Measurements from ENCODE around the gene FLAD1. TPM values are rescaled to one million over a fixed set of nuclear protein-coding genes. Genes with fewer than 3 reads are reported as not detected.

The FLAD1 gene
- total RNA-seq, 1 donor from 2014 or later: 31.2 TPM

DNA sequence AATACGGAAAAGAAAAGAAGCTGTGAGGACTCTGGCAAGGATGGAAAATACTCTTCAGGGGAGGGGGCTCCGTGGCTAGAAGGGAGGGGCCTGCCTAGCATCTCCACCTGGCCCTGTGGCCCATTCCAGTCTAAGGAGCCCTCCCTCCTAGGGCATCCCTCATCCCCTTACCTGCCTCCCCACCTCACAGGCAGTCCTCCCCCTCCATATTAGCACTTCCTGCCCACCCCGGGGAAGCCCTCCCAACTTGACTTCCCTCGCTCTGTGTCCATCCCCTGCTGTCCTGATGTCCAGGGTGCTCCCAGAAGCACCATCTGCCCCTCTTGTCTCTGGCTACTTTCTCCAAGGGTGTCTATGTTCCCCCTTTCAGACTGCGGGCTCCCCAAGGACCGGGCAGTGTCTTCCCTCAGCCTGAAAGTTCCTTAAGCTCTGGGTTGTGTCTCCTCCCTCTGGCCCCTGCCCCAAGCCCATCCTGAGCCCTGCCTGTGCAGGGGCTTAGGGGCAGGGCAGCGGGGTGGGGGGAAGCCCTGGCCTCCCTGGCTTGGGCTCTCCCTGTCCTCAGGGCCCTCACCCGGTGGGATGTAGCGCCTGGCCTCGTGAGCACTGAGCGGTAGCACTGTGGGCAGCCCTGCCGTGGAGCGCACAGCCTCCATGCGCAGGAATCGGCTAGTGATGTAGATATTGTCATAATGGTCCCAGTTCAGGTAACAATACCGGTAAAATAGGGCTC lies 46.5 kb downstream of the FLAD1 start:
- Histone ChIP-seq H3K4me1 (no peaks in the 10 kb centered on the region), H3K27me3 (no peaks in the 10 kb centered on the region), H3K9me3 (no peaks in the 10 kb centered on the region), H3K36me3 (no peaks in the 10 kb centered on the region), H3K4me3 (no peak overlapping the region), H3K27ac (no peak overlapping the region)
- DNase-seq (ENCODE audit: low spot score in 2 of 2): no peak
- intact Hi-C loops (cut with DNase I): no loop called here
- TF ChIP-seq, protein P1, sequence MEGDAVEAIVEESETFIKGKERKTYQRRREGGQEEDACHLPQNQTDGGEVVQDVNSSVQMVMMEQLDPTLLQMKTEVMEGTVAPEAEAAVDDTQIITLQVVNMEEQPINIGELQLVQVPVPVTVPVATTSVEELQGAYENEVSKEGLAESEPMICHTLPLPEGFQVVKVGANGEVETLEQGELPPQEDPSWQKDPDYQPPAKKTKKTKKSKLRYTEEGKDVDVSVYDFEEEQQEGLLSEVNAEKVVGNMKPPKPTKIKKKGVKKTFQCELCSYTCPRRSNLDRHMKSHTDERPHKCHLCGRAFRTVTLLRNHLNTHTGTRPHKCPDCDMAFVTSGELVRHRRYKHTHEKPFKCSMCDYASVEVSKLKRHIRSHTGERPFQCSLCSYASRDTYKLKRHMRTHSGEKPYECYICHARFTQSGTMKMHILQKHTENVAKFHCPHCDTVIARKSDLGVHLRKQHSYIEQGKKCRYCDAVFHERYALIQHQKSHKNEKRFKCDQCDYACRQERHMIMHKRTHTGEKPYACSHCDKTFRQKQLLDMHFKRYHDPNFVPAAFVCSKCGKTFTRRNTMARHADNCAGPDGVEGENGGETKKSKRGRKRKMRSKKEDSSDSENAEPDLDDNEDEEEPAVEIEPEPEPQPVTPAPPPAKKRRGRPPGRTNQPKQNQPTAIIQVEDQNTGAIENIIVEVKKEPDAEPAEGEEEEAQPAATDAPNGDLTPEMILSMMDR (IDR thresholded peaks at IDR 0.05): no peak

DNA sequence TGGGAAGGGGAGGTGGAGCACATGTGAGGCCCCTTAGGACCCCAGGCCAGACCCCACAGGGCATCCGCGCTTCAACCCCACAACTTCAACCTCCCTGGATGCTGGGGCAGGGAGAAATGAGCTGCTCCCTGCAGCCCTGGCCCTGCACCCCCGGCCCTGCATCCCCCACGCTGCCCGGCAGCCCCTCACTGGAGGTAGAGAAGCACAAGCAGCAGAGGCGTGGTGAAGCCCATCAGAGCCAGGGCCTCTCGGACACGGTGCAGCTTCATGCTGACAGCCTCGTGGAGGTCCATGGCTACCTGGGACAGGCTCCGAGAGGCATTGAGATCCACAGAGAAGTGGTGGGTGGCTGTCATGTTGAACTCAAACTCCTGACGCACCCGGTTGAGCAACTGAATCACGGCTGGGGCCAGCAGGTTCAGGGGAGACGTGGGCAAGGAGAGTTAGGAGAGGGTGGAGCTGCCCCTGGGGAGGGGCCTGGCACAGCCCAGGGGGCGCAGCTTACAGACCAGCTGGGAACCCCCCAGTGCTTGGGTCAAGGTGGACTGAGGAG lies 47.2 kb downstream of the FLAD1 start:
- Histone ChIP-seq H3K27me3 (no peaks in the 10 kb centered on the region), H3K4me1 (no peaks in the 10 kb centered on the region), H3K9me3 (no peaks in the 10 kb centered on the region), H3K27ac (no peak overlapping the region), H3K4me3 (no peak overlapping the region), H3K36me3 (no peaks in the 10 kb centered on the region)
- DNase-seq (ENCODE audit: low spot score in 2 of 2): no peak
- intact Hi-C loops (cut with DNase I): no loop called here
- TF ChIP-seq, protein P1 (IDR thresholded peaks at IDR 0.05): no peak

DNA sequence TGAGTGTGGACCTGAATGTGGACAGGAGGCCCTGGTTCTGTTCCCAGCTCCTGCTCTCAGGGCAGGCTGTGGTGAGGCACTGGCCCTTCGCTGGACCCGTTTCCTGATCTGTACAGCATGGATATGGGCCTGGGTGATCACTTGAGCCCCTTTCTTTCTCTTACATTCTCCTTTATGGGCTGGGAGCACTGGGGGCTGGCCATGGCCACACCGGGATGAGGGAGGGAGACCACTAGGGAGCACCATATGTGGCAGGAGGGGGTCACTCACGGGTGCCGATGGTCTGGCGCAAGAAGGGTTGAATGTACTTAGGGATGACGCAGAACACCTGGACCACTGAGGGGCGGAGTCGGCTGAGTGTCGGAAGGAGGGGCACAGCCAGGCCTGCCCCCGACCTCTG lies 47.8 kb downstream of the FLAD1 start:
- no peak for DNase-seq (ENCODE audit: low spot score in 2 of 2)
- Histone ChIP-seq H3K4me3 (no peak overlapping the region), H3K9me3 (no peaks in the 10 kb centered on the region), H3K4me1 (no peaks in the 10 kb centered on the region), H3K27ac (no peak overlapping the region), H3K27me3 (no peaks in the 10 kb centered on the region), H3K36me3 (no peaks in the 10 kb centered on the region)
- TF ChIP-seq, protein P1 (IDR thresholded peaks at IDR 0.05): no peak
- intact Hi-C loops (cut with DNase I): no loop called here

DNA sequence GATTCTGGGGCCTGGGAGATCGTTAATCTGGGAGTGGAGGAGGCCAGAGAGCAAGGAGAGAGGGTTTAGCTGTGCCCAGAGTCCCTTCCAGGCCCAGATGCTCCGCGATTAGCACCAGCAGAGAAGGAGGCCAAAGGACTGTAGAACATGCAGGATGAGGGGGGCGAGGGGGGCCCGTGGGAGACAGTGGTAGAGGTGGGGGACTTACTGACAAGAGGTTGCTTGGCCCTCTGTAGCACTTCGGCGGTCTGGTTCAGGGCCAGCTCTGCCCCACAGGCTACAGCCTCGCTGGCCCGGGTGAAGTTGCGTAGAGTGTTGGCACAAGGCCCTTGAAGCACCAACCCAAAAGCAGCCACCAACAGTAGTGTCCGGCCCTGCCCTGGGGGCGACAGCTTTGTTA lies 49.7 kb downstream of the FLAD1 start:
- Histone ChIP-seq H3K27ac (no peak overlapping the region), H3K4me3 (no peak overlapping the region), H3K36me3 (no peaks in the 10 kb centered on the region), H3K27me3 (no peaks in the 10 kb centered on the region), H3K9me3 (no peaks in the 10 kb centered on the region), H3K4me1 (no peaks in the 10 kb centered on the region)
- intact Hi-C loops (cut with DNase I): no loop called here
- TF ChIP-seq, protein P1 (IDR thresholded peaks at IDR 0.05): no peak
- DNase-seq (ENCODE audit: low spot score in 2 of 2): no peak

DNA sequence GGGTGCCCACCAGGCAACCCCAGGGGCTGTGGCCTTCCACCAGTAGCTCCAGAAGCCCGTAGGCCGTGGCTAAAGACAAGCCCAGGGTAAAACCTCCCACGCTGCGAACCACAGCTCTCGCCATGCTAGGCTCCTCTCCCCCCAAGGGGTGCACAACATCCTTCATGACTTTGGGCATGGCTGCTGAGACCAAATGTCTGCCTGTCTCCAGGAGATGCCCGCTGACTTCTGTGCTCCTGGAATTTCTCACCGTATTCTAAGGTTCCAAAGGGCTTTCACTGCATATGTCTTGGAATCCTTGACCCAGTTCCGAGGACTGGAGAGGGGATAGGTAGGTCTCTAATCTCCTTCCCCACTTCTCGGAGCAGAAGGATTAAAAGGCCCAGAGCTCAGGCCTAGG lies 50.4 kb downstream of the FLAD1 start, which contains the start of the genes DCST1 and DCST2:
Gene DCST1, plus strand, starts transcription at position 301 of the 400 bp plus-strand sequence. CDS start 213 bp downstream, outside the sequence.
Gene DCST2, minus strand, starts transcription at position 258 of the 400 bp plus-strand sequence. Its CDS starts 80 bp downstream, at position 178.
- Histone ChIP-seq H3K36me3 (no peaks in the 10 kb centered on the region), H3K27me3 (no peaks in the 10 kb centered on the region), H3K4me1 (no peaks in the 10 kb centered on the region), H3K27ac (no peak within 1 kb of the TSS), H3K9me3 (no peaks in the 10 kb centered on the region), H3K4me3 (no peak within 1 kb of the TSS)
- TF ChIP-seq, protein P1 (IDR thresholded peaks at IDR 0.05): no peak
- no peak for DNase-seq (ENCODE audit: low spot score in 2 of 2)
- intact Hi-C loops (cut with DNase I): no loop called here
